ENCODE measurements around the gene OAS3. TPM values are rescaled to one million over a fixed set of nuclear protein-coding genes. Genes with fewer than 3 reads are reported as not detected.

Gene OAS3
- total RNA-seq, 4 donors from 2014 or later = 19.5 to 30.0 (median 24.1) TPM

GRCh38 chr12:112977641-112978040 lies 39.4 kb downstream of the OAS3 start:
- Histone ChIP-seq H3K27me3 (no peaks in the 10 kb centered on the region), H3K4me1 (peaks cover 25% of the 10 kb centered on the region), H3K27ac (peak overlapping the region; percentile 73), H3K9me3 (no peaks in the 10 kb centered on the region), H3K4me3 (peak overlapping the region; percentile 45), H3K36me3 (no peaks in the 10 kb centered on the region)
- TF ChIP-seq POLR2AphosphoS5 (IDR thresholded peaks at IDR 0.05) (no peak), POLR2A (IDR thresholded peaks at IDR 0.05) (no peak), CTCF (IDR thresholded peaks at IDR 0.05) (no peak), EP300 (IDR thresholded peaks at IDR 0.05) (no peak)
- WGBS = 77% methylated on average over 8 of the region's 8 CpGs
- DNase-seq (ENCODE audit: low spot score in 2 of 2) = no peak

- Histone ChIP-seq H3K9me3 (no peaks in the 10 kb centered on the region), H3K4me1 (peaks cover 25% of the 10 kb centered on the region), H3K4me3 (peak within 1 kb of the TSS; percentile 45), H3K27ac (peak within 1 kb of the TSS; percentile 73), H3K36me3 (no peaks in the 10 kb centered on the region), H3K27me3 (no peaks in the 10 kb centered on the region)
- DNase-seq (ENCODE audit: low spot score in 2 of 2) = no peak
- no peak for TF ChIP-seq EP300 (IDR thresholded peaks at IDR 0.05)
- peak in 1 of 2 donors; percentile 20 for TF ChIP-seq POLR2A (IDR thresholded peaks at IDR 0.05)
- WGBS = 25% methylated on average over 16 of the region's 19 CpGs
Measured at GRCh38 chr12:112978163-112979040, 40.1 kb downstream of the OAS3 start, which contains the start of gene OAS2. OAS2 (plus strand) TSS chr12:112978519; CDS start chr12:112978609, 90 bp downstream.

GRCh38 chr12:112979041-112979680 lies 40.9 kb downstream of the OAS3 start:
- H3K36me3 ChIP-seq = no peaks in the 10 kb centered on the region
- H3K27me3 ChIP-seq = no peaks in the 10 kb centered on the region
- H3K27ac ChIP-seq = peak overlapping the region; percentile 73
- peak overlapping the region; percentile 45 for H3K4me3 ChIP-seq
- no peak for DNase-seq (ENCODE audit: low spot score in 2 of 2)
- H3K9me3 ChIP-seq = no peaks in the 10 kb centered on the region
- TF ChIP-seq POLR2A (IDR thresholded peaks at IDR 0.05) (no peak), EP300 (IDR thresholded peaks at IDR 0.05) (no peak), CTCF (IDR thresholded peaks at IDR 0.05) (no peak)
- H3K4me1 ChIP-seq = peaks cover 25% of the 10 kb centered on the region
- 29% methylated on average over 6 of the region's 6 CpGs for WGBS

GRCh38 chr12:112980491-112981158 lies 42.4 kb downstream of the OAS3 start:
- H3K27ac ChIP-seq = no peak overlapping the region
- 69% methylated on average over 4 of the region's 4 CpGs for whole genome bisulfite sequencing
- DNase-seq (ENCODE audit: low spot score in 2 of 2) = no peak
- no peak overlapping the region for H3K4me3 ChIP-seq
- H3K36me3 ChIP-seq = no peaks in the 10 kb centered on the region
- H3K9me3 ChIP-seq = no peaks in the 10 kb centered on the region
- H3K27me3 ChIP-seq = no peaks in the 10 kb centered on the region
- H3K4me1 ChIP-seq = peaks cover 25% of the 10 kb centered on the region
- no peak for TF ChIP-seq POLR2A (IDR thresholded peaks at IDR 0.05)
- TF ChIP-seq CTCF (IDR thresholded peaks at IDR 0.05) = no peak

GRCh38 chr12:112985642-112986290 lies 47.5 kb downstream of the OAS3 start:
- no peak for TF ChIP-seq POLR2AphosphoS5 (IDR thresholded peaks at IDR 0.05)
- TF ChIP-seq CTCF (IDR thresholded peaks at IDR 0.05) = no peak
- Histone ChIP-seq H3K4me3 (no peak overlapping the region), H3K9me3 (no peaks in the 10 kb centered on the region), H3K4me1 (no peaks in the 10 kb centered on the region), H3K27ac (no peak overlapping the region), H3K27me3 (no peaks in the 10 kb centered on the region), H3K36me3 (peaks cover 15% of the 10 kb centered on the region)
- no peak for DNase-seq (ENCODE audit: low spot score in 2 of 2)
- 96% methylated on average over 1 of the region's 1 CpG for WGBS

Measured in suprapubic skin (tissue), 4 donors.